Neural cell (in vitro differentiated cells): Measurements from ENCODE around the gene ERICH6B. TPM values are rescaled to one million over a fixed set of nuclear protein-coding genes. Genes with fewer than 3 reads are reported as not detected.

ENCODE experiments used
- H2AFZ ChIP-seq: fragments of 200-600, 300-800 bp; sonication (generic), shearing (Covaris generic); 2 replicates; pipeline ENCODE4 v1.6.0; 2014; ENCODE audit warnings: low read depth, mild to moderate bottlenecking, antibody characterized with exemption, low read length, moderate library complexity
- H3F3A ChIP-seq: fragments of 200-600 bp; shearing (Covaris generic); 2 replicates; pipeline ENCODE4 v1.6.1; 2016; ENCODE audit warnings: mild to moderate bottlenecking, moderate library complexity, mixed read lengths, antibody characterized with exemption, low read length; ENCODE audit not compliant: insufficient read depth, poor library complexity, severe bottlenecking
- H3K27ac ChIP-seq: fragments of 200-600, 300-800 bp; sonication (generic), shearing (Covaris generic); 2 replicates; pipeline ENCODE4 v1.5.1; 2014; ENCODE audit warnings: mild to moderate bottlenecking, low read length, moderate library complexity
- H3K27me3 ChIP-seq: fragments of 300-800, 200-600 bp; sonication (generic), shearing (Covaris generic); 2 replicates; pipeline ENCODE4 v1.6.0; 2014; ENCODE audit warnings: mild to moderate bottlenecking, low read depth, low read length, moderate library complexity; ENCODE audit not compliant: insufficient read depth
- H3K36me3 ChIP-seq: fragments of 300-800, 200-600 bp; sonication (generic), shearing (Covaris generic); 2 replicates; pipeline ENCODE4 v1.5.1; 2014; ENCODE audit warnings: mild to moderate bottlenecking, antibody characterized with exemption, low read length, moderate library complexity; ENCODE audit not compliant: insufficient read depth
- H3K4me2 ChIP-seq: fragments of 300-800, 200-600 bp; sonication (generic), shearing (Covaris generic); 2 replicates; pipeline ENCODE4 v1.6.0; 2014; ENCODE audit warnings: mild to moderate bottlenecking, low read length
- H3K4me3 ChIP-seq: fragments of 300-800, 200-600 bp; sonication (generic), shearing (Covaris generic); 2 replicates; pipeline ENCODE4 v1.5.1; 2014; ENCODE audit warnings: mild to moderate bottlenecking, low read length, moderate library complexity
- H3K79me2 ChIP-seq: fragments of 200-600 bp; shearing (Covaris generic); replicated peaks from 2 replicates; pipeline ENCODE4 v1.6.0; 2014; ENCODE audit warnings: mild to moderate bottlenecking, low read length, moderate library complexity; ENCODE audit not compliant: insufficient read depth
- H3K9ac ChIP-seq: fragments of 300-800, 200-600 bp; sonication (generic), shearing (Covaris generic); 2 replicates; pipeline ENCODE4 v1.6.1; 2016; ENCODE audit warnings: mild to moderate bottlenecking, low read length, mixed read lengths
- H3K9me2 ChIP-seq: fragments of 200-600 bp; shearing (Covaris generic); 2 replicates; pipeline ENCODE4 v1.6.1; 2016; ENCODE audit warnings: mild to moderate bottlenecking, low read length, mixed read lengths; ENCODE audit not compliant: insufficient read depth
- H3K9me3 ChIP-seq: fragments of 200-600, 300-800 bp; sonication (generic), shearing (Covaris generic); 2 replicates; pipeline ENCODE4 v1.6.1; 2016; ENCODE audit warnings: mild to moderate bottlenecking, mixed run types, low read length, moderate library complexity, mixed read lengths
- H4K20me1 ChIP-seq: fragments of 200-600 bp; shearing (Covaris generic); 2 replicates; pipeline ENCODE4 v1.6.1; 2016; ENCODE audit warnings: mild to moderate bottlenecking, mixed run types; ENCODE audit not compliant: insufficient read depth
- CTCF ChIP-seq: fragments of 450-650 bp; IDR thresholded peaks from 2 replicates; pipeline ENCODE4 v1.5.1; 2014; ENCODE audit warnings: antibody characterized with exemption, mild to moderate bottlenecking, moderate library complexity; ENCODE audit not compliant: poor library complexity, severe bottlenecking
- EP300 ChIP-seq: fragments of 450-650 bp; conservative IDR thresholded peaks from 2 replicates; pipeline ENCODE4 v1.6.1; 2014; ENCODE audit warnings: antibody characterized with exemption, mild to moderate bottlenecking, moderate library complexity; ENCODE audit not compliant: poor library complexity, severe bottlenecking
- EZH2 ChIP-seq: fragments of 200-600, 300-800 bp; shearing (Covaris generic), sonication (generic); IDR thresholded peaks from 2 replicates; pipeline ENCODE4 v1.6.1; 2014; ENCODE audit warnings: antibody characterized with exemption, low read length, borderline replicate concordance, mild to moderate bottlenecking; ENCODE audit not compliant: insufficient read depth, poor library complexity, severe bottlenecking
- MXI1 ChIP-seq: fragments of 450-650 bp; conservative IDR thresholded peaks from 2 replicates; pipeline ENCODE4 v1.6.1; 2014; ENCODE audit warnings: antibody characterized with exemption, mild to moderate bottlenecking; ENCODE audit not compliant: poor library complexity, severe bottlenecking
- POLR2AphosphoS5 ChIP-seq: IDR thresholded peaks from 2 replicates; pipeline ENCODE4 v1.6.1; 2012
- RAD21 ChIP-seq: fragments of 450-650 bp; conservative IDR thresholded peaks from 2 replicates; pipeline ENCODE4 v1.6.1; 2014; ENCODE audit warnings: antibody characterized with exemption, mild to moderate bottlenecking, moderate library complexity
- REST ChIP-seq: IDR thresholded peaks from 2 replicates; pipeline ENCODE4 v1.6.1; 2012; ENCODE audit warnings: borderline replicate concordance
- SMC3 ChIP-seq: fragments of 450-650 bp; conservative IDR thresholded peaks from 2 replicates; pipeline ENCODE4 v1.6.1; 2014; ENCODE audit warnings: antibody characterized with exemption, mild to moderate bottlenecking, moderate library complexity; ENCODE audit not compliant: poor library complexity
- TAF1 ChIP-seq: IDR thresholded peaks from 2 replicates; pipeline ENCODE4 v1.6.1; 2012; ENCODE audit warnings: low read depth
- polyA plus RNA-seq: library from polyadenylated mRNA; depleted of rRNA; stranded (reverse); fragments of >200 nt; gene quantifications from 2 replicates; pipeline ENCODE4 v1.2.3, GENCODE V29; 2014

Gene ERICH6B
- polyA plus RNA-seq, 1 donor from 2014 or later = not detected

GRCh38 chr13:45512098-45512496 is 103.4 kb downstream of the ERICH6B start:
- no peaks in the 10 kb centered on the region for H3K79me2 ChIP-seq
- H3K27ac ChIP-seq = no peak overlapping the region
- no peaks in the 10 kb centered on the region for H3F3A ChIP-seq
- H3K9me3 ChIP-seq = no peaks in the 10 kb centered on the region
- H3K9ac ChIP-seq = no peak overlapping the region
- no peaks in the 10 kb centered on the region for H3K27me3 ChIP-seq
- H2AFZ ChIP-seq = no peak overlapping the region
- H3K4me3 ChIP-seq = no peak overlapping the region
- TF ChIP-seq POLR2AphosphoS5 (no peak), MXI1 (no peak), CTCF (no peak), RAD21 (no peak), SMC3 (no peak), REST (no peak), EZH2 (no peak), EP300 (no peak), TAF1 (no peak)
- H4K20me1 ChIP-seq = no peaks in the 10 kb centered on the region
- peaks cover 7% of the 10 kb centered on the region for H3K36me3 ChIP-seq
- no peaks in the 10 kb centered on the region for H3K9me2 ChIP-seq
- no peak overlapping the region for H3K4me2 ChIP-seq

- Histone ChIP-seq H3K79me2 (no peaks in the 10 kb centered on the region), H3F3A (no peaks in the 10 kb centered on the region), H3K4me2 (no peak overlapping the region), H2AFZ (no peak overlapping the region), H3K27ac (no peak overlapping the region), H3K36me3 (peaks cover 7% of the 10 kb centered on the region), H3K9ac (no peak overlapping the region), H3K27me3 (no peaks in the 10 kb centered on the region), H3K9me2 (no peaks in the 10 kb centered on the region), H4K20me1 (no peaks in the 10 kb centered on the region), H3K4me3 (no peak overlapping the region), H3K9me3 (no peaks in the 10 kb centered on the region)
- TF ChIP-seq CTCF (peak; percentile 93), RAD21 (peak; percentile 93), POLR2AphosphoS5 (no peak), SMC3 (peak; percentile 97)
These were observed 104.0 kb downstream of the ERICH6B start for GRCh38 chr13:45511310-45512097.
